Measurements from ENCODE around the gene RAB27A.

GRCh38 chr15:55268176-55268695, 21.4 kb downstream of the RAB27A start:
- TF ChIP-seq, protein P1, sequence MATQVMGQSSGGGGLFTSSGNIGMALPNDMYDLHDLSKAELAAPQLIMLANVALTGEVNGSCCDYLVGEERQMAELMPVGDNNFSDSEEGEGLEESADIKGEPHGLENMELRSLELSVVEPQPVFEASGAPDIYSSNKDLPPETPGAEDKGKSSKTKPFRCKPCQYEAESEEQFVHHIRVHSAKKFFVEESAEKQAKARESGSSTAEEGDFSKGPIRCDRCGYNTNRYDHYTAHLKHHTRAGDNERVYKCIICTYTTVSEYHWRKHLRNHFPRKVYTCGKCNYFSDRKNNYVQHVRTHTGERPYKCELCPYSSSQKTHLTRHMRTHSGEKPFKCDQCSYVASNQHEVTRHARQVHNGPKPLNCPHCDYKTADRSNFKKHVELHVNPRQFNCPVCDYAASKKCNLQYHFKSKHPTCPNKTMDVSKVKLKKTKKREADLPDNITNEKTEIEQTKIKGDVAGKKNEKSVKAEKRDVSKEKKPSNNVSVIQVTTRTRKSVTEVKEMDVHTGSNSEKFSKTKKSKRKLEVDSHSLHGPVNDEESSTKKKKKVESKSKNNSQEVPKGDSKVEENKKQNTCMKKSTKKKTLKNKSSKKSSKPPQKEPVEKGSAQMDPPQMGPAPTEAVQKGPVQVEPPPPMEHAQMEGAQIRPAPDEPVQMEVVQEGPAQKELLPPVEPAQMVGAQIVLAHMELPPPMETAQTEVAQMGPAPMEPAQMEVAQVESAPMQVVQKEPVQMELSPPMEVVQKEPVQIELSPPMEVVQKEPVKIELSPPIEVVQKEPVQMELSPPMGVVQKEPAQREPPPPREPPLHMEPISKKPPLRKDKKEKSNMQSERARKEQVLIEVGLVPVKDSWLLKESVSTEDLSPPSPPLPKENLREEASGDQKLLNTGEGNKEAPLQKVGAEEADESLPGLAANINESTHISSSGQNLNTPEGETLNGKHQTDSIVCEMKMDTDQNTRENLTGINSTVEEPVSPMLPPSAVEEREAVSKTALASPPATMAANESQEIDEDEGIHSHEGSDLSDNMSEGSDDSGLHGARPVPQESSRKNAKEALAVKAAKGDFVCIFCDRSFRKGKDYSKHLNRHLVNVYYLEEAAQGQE (IDR thresholded peaks at IDR 0.05; ENCODE audit: insufficient read depth in 1 of 2, low read depth in 2 of 2, low read length in 2 of 2): no peak
- TF ChIP-seq POLR2AphosphoS5 (IDR thresholded peaks at IDR 0.05; ENCODE audit: low read depth, low read length) (no peak), SIN3A (IDR thresholded peaks at IDR 0.05; ENCODE audit: borderline replicate concordance, insufficient read depth, low read length) (no peak)

All from PFSK-1 (cell line).